GM23338 (cell line): ENCODE data around the gene HOXD9. TPM values are rescaled to one million over a fixed set of nuclear protein-coding genes. Genes with fewer than 3 reads are reported as not detected.

Experiments
- ATAC-seq: fragments of 200-7000 bp; cut with Tn5 transposase; 3 replicates; pipeline ENCODE4 v1.9.1; 2020
- DNase-seq: peaks from one replicate; pipeline ENCODE4 v3.0.0-alpha.2; 2015; ENCODE audit warnings: low spot score
- H2AFZ ChIP-seq: fragments of 200-600 bp; sonication (generic); 2 replicates; pipeline ENCODE4 v1.8.0; 2016; ENCODE audit warnings: antibody characterized with exemption, mild to moderate bottlenecking, moderate library complexity
- H3F3A ChIP-seq: fragments of 200-600 bp; sonication (generic); replicated peaks from 2 replicates; pipeline ENCODE4 v1.8.0; 2017; ENCODE audit warnings: antibody characterized with exemption, mixed run types, low read depth
- H3K27ac ChIP-seq: fragments of 200-600 bp; sonication (generic); 2 replicates; pipeline ENCODE4 v1.6.1; 2016; ENCODE audit warnings: low read depth
- H3K27me3 ChIP-seq: fragments of 200-600 bp; sonication (generic); 2 replicates; pipeline ENCODE4 v1.8.0; 2016; ENCODE audit warnings: mild to moderate bottlenecking, mixed run types, moderate library complexity; ENCODE audit not compliant: insufficient read depth
- H3K36me3 ChIP-seq: fragments of 200-600 bp; sonication (generic); 2 replicates; pipeline ENCODE4 v1.8.0; 2016; ENCODE audit warnings: mild to moderate bottlenecking; ENCODE audit not compliant: insufficient read depth
- H3K4me1 ChIP-seq: fragments of 200-600 bp; sonication (generic); 2 replicates; pipeline ENCODE4 v1.8.0; 2016; ENCODE audit warnings: mild to moderate bottlenecking, moderate library complexity; ENCODE audit not compliant: insufficient read depth
- H3K4me2 ChIP-seq: fragments of 200-600 bp; sonication (generic); 2 replicates; pipeline ENCODE4 v1.7.1; 2017; ENCODE audit warnings: mixed run types
- H3K4me3 ChIP-seq: fragments of 200-600 bp; sonication (generic); 2 replicates; pipeline ENCODE4 v1.6.1; 2016; ENCODE audit warnings: mixed run types
- H3K79me2 ChIP-seq: fragments of 200-600 bp; sonication (generic); replicated peaks from 2 replicates; pipeline ENCODE4 v1.8.0; 2017; ENCODE audit warnings: mild to moderate bottlenecking; ENCODE audit not compliant: insufficient read depth
- H3K9me2 ChIP-seq: fragments of 200-600 bp; sonication (generic); 2 replicates; pipeline ENCODE4 v1.8.0; 2017; ENCODE audit not compliant: insufficient read depth
- H4K20me1 ChIP-seq: fragments of 200-600 bp; sonication (generic); replicated peaks from 2 replicates; pipeline ENCODE4 v1.8.0; 2017; ENCODE audit warnings: mild to moderate bottlenecking; ENCODE audit not compliant: insufficient read depth
- H3K27ac Mint-ChIP-seq: 2 replicates; pipeline ENCODE4 v1.8.0; 2020; ENCODE audit warnings: inconsistent platforms, mild to moderate bottlenecking, moderate library complexity, mixed read lengths
- H3K27me3 Mint-ChIP-seq: 3 replicates; pipeline ENCODE4 v1.8.0; 2022; ENCODE audit warnings: low read depth, mild to moderate bottlenecking, moderate library complexity, mixed read lengths, inconsistent platforms; ENCODE audit not compliant: insufficient read depth, poor library complexity
- H3K36me3 Mint-ChIP-seq: 3 replicates; pipeline ENCODE4 v1.8.0; 2021; ENCODE audit warnings: low read depth, mild to moderate bottlenecking, inconsistent platforms, moderate library complexity, mixed read lengths
- H3K4me1 Mint-ChIP-seq: 3 replicates; pipeline ENCODE4 v1.8.0; 2020; ENCODE audit warnings: mild to moderate bottlenecking, inconsistent platforms, mixed read lengths
- H3K4me3 Mint-ChIP-seq: 3 replicates; pipeline ENCODE4 v1.8.0; 2021; ENCODE audit warnings: moderate library complexity, mild to moderate bottlenecking, inconsistent platforms, mixed read lengths
- H3K9me3 Mint-ChIP-seq: 3 replicates; pipeline ENCODE4 v1.8.0; 2020; ENCODE audit warnings: moderate library complexity, mild to moderate bottlenecking, inconsistent platforms, mixed read lengths
- CTCF ChIP-seq, 2 experiments: fragments of 200-600 bp in 1 of 2; sonication (generic) in 1 of 2; conservative IDR thresholded peaks; 2 replicates each; pipeline versions ENCODE4 v1.5.1 to v1.6.1; 2016 to 2017; ENCODE audit warnings: antibody characterized with exemption in 2 of 2, low read depth in 2 of 2, mild to moderate bottlenecking in 2 of 2, moderate library complexity in 1 of 2
- EZH2 ChIP-seq: fragments of 200-600 bp; sonication (generic); IDR thresholded peaks from one replicate; pipeline ENCODE4 v1.8.0; 2017; ENCODE audit warnings: antibody characterized with exemption, mild to moderate bottlenecking, low read depth; ENCODE audit not compliant: unreplicated experiment
- NANOG ChIP-seq: IDR thresholded peaks from 2 replicates; pipeline ENCODE4 v1.6.1; 2016; ENCODE audit warnings: antibody characterized with exemption, borderline replicate concordance
- STAT1 ChIP-seq: IDR thresholded peaks from one replicate; pipeline ENCODE4 v1.6.1; 2016; ENCODE audit warnings: antibody characterized with exemption; ENCODE audit not compliant: unreplicated experiment
- polyA plus RNA-seq: library from polyadenylated mRNA; unstranded; fragments of >200 nt; fragmentation: Nextera tagmentation; extraction: Ambion mirVana; gene quantifications from 2 replicates; pipeline ENCODE4 v1.2.1, GENCODE V29; 2016
- total RNA-seq: library from RNA; depleted of rRNA; stranded (reverse); fragments of >200 nt; shearing (Covaris generic); gene quantifications from 2 replicates; pipeline ENCODE4 v1.2.3, GENCODE V29; 2014

Gene HOXD9
- total and polyA plus RNA-seq, 2 experiments from 2014 or later, result not detected

DNA sequence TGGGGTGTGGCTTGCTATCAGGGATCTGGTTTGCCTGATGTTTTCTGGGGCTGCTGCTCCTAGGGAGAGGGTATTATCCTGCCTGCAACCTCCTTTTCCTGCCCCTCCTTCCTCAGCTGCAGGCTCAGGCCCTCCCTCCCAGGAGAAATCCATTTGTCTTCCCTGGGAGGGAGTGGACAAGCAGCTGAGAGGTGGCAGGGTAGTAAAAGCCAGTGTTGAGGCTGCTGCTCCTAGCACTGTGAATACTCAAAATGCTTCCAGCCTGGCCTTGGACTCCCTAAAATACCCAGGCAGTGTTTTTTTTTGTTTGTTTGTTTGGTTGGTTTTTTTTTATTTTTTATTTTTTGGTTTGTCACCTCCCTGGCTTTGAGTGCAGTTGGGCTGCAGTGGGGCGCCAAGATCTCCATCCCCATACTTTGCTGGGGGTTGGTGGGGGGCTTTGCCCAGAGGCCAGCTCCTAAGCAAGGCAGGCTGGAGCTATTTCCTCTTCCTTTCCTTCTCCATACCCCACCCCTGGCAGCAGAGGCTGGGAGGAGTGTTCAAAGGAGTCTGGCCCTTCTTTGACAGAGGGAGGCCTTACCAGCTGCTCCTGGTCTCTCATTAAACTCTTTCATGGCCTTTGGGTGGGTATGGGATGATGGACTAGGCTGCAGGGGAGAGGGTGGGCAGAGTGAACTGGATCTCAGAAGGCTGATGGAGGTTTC, 48.2 kb downstream of the HOXD9 start:
- H3K4me3 ChIP-seq, result no peak overlapping the region
- H3K36me3 ChIP-seq, result no peaks in the 10 kb centered on the region; the same call in 1 of the 2 replicates
- peaks cover 100% of the 10 kb centered on the region for H3K27me3 ChIP-seq
- H3K4me1 Mint-ChIP-seq, result peaks cover 32% of the 10 kb centered on the region
- no peak overlapping the region for H3K27ac ChIP-seq
- H3K27ac Mint-ChIP-seq, result no peak overlapping the region
- H3K4me3 Mint-ChIP-seq, result no peak overlapping the region
- ATAC-seq (peak; percentile 1; the same call in 2 of the 3 replicates), DNase-seq (peak; percentile 15)
- H2AFZ ChIP-seq, result no peak overlapping the region
- H3K27me3 Mint-ChIP-seq, result peaks cover 100% of the 10 kb centered on the region
- H3K36me3 Mint-ChIP-seq, result no peaks in the 10 kb centered on the region
- peaks cover 47% of the 10 kb centered on the region for H4K20me1 ChIP-seq
- H3K79me2 ChIP-seq, result no peaks in the 10 kb centered on the region
- peaks cover 17% of the 10 kb centered on the region for H3F3A ChIP-seq
- peak overlapping the region; percentile 75 for H3K4me2 ChIP-seq
- no peaks in the 10 kb centered on the region for H3K9me2 ChIP-seq
- peaks cover 34% of the 10 kb centered on the region for H3K4me1 ChIP-seq
- no peak for TF ChIP-seq STAT1
- peak; percentile 49 for TF ChIP-seq EZH2
- H3K9me3 Mint-ChIP-seq, result no peaks in the 10 kb centered on the region; the same call in 1 of the 3 replicates

GRCh38 chr2:176171351-176172006, 49.0 kb downstream of the HOXD9 start:
- no peaks in the 10 kb centered on the region for H3K79me2 ChIP-seq
- no peaks in the 10 kb centered on the region; the same call in 1 of the 2 replicates for H3K36me3 ChIP-seq
- ATAC-seq (peak; percentile 39), DNase-seq (peak; percentile 77)
- H3K9me2 ChIP-seq, result no peaks in the 10 kb centered on the region
- H3K27me3 ChIP-seq, result peaks cover 100% of the 10 kb centered on the region
- peak overlapping the region; percentile 75 for H3K4me2 ChIP-seq
- peaks cover 38% of the 10 kb centered on the region for H3K4me1 Mint-ChIP-seq
- no peaks in the 10 kb centered on the region for H3K36me3 Mint-ChIP-seq
- H3K27ac Mint-ChIP-seq, result no peak overlapping the region
- peak overlapping the region; percentile 49 for H3K4me3 ChIP-seq
- peak overlapping the region; percentile 71 for H3K4me3 Mint-ChIP-seq
- peaks cover 22% of the 10 kb centered on the region for H3F3A ChIP-seq
- H2AFZ ChIP-seq, result peak overlapping the region; percentile 93
- peaks cover 38% of the 10 kb centered on the region for H3K4me1 ChIP-seq
- no peaks in the 10 kb centered on the region; the same call in 1 of the 3 replicates for H3K9me3 Mint-ChIP-seq
- TF ChIP-seq CTCF (conservative IDR thresholded peaks at IDR 0.05; ENCODE audit: low read depth in 2 of 2), result peak in 1 of 2 experiments; percentile 28; a peak in 2 of 4 replicates
- no peak for TF ChIP-seq NANOG
- peak; percentile 34 for TF ChIP-seq EZH2
- H3K27ac ChIP-seq, result no peak overlapping the region
- H3K27me3 Mint-ChIP-seq, result peaks cover 100% of the 10 kb centered on the region
- H4K20me1 ChIP-seq, result peaks cover 43% of the 10 kb centered on the region
